ENCODE data around the gene KIF20A. TPM values are rescaled to one million over a fixed set of nuclear protein-coding genes. Genes with fewer than 3 reads are reported as not detected.
"Not testable (repeated sequence)": the region's sequence is repeated elsewhere in the genome, so short reads cannot be mapped to it uniquely, and the experiment has no call there.

Gene KIF20A
- total RNA-seq, 1 donor from 2014 or later = 0.69 TPM

DNA sequence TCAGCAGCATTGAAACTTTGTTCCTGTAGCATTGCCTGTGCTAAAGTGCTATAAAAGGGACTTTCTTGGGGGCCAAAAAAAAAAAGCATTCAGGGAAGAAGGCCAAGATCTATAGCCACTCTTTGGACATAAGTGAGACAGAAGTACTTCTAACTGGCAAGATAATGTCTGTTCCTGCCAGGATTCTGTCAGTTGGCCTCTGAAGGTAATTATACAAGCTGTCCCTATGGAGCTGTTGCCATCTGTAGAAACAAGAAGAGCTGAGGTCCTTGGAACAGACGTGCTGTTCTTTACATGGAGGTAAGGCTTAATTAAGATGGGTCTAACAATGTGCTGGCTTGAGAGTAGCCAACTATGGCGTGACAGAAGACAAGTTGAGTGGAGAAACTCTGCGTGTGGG is 9.7 kb downstream of the KIF20A start:
- no peaks in the 10 kb centered on the region for H3K27me3 ChIP-seq
- H3K4me1 ChIP-seq = no peaks in the 10 kb centered on the region
- no peaks in the 10 kb centered on the region for H3K9me3 ChIP-seq
- H3K27ac ChIP-seq = no peak overlapping the region
- peaks cover 69% of the 10 kb centered on the region for H3K36me3 ChIP-seq
- intact Hi-C loops (cut with DNase I) = no loop called here
- ATAC-seq = no peak
- no peak for DNase-seq
- TF ChIP-seq, protein P1, sequence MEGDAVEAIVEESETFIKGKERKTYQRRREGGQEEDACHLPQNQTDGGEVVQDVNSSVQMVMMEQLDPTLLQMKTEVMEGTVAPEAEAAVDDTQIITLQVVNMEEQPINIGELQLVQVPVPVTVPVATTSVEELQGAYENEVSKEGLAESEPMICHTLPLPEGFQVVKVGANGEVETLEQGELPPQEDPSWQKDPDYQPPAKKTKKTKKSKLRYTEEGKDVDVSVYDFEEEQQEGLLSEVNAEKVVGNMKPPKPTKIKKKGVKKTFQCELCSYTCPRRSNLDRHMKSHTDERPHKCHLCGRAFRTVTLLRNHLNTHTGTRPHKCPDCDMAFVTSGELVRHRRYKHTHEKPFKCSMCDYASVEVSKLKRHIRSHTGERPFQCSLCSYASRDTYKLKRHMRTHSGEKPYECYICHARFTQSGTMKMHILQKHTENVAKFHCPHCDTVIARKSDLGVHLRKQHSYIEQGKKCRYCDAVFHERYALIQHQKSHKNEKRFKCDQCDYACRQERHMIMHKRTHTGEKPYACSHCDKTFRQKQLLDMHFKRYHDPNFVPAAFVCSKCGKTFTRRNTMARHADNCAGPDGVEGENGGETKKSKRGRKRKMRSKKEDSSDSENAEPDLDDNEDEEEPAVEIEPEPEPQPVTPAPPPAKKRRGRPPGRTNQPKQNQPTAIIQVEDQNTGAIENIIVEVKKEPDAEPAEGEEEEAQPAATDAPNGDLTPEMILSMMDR (IDR thresholded peaks at IDR 0.05) = no peak
- no peak overlapping the region for H3K4me3 ChIP-seq

GRCh38 chr5:138192826-138193225 is 13.9 kb downstream of the KIF20A start:
- Histone ChIP-seq H3K36me3 (peaks cover 83% of the 10 kb centered on the region), H3K4me1 (no peaks in the 10 kb centered on the region), H3K27ac (no peak overlapping the region), H3K9me3 (no peaks in the 10 kb centered on the region), H3K27me3 (no peaks in the 10 kb centered on the region), H3K4me3 (no peak overlapping the region)
- DNase-seq = no peak
- TF ChIP-seq, protein P1 (IDR thresholded peaks at IDR 0.05) = no peak
- intact Hi-C loops (cut with DNase I) = no loop called here
- no peak for ATAC-seq

GRCh38 chr5:138193859-138194258 is 14.9 kb downstream of the KIF20A start:
- H3K4me1 ChIP-seq; DNase-seq; H3K4me3 ChIP-seq; H3K9me3 ChIP-seq; intact Hi-C loops (cut with DNase I); H3K27me3 ChIP-seq; ATAC-seq; H3K27ac ChIP-seq: not testable (repeated sequence)
- H3K36me3 ChIP-seq = peaks cover 83% of the 10 kb centered on the region

DNA sequence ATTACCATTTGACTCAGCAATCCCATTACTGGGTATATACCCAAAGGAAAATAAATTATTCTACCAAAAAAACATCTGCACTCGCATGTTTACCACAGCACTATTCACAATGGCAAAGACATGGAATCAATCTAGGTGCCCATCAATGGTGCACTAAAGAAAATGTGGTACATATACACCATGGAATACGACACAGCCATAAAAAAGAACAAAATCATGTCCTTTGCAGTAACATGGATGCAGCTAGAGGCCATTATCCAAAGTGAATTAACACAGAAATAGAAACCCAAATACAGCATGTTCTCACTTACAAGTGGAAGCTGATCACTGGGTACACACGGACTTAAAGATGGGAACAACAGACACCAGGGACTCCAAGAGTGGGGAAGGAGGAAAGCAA is 32.1 kb downstream of the KIF20A start:
- no peak overlapping the region for H3K27ac ChIP-seq
- H3K4me3 ChIP-seq = no peak overlapping the region
- no peaks in the 10 kb centered on the region for H3K9me3 ChIP-seq
- peaks cover 16% of the 10 kb centered on the region for H3K4me1 ChIP-seq
- intact Hi-C loops (cut with DNase I) = no loop called here
- DNase-seq (no peak), ATAC-seq (no peak)
- H3K36me3 ChIP-seq = peaks cover 21% of the 10 kb centered on the region
- TF ChIP-seq, protein P1 (IDR thresholded peaks at IDR 0.05) = no peak
- H3K27me3 ChIP-seq = no peaks in the 10 kb centered on the region

DNA sequence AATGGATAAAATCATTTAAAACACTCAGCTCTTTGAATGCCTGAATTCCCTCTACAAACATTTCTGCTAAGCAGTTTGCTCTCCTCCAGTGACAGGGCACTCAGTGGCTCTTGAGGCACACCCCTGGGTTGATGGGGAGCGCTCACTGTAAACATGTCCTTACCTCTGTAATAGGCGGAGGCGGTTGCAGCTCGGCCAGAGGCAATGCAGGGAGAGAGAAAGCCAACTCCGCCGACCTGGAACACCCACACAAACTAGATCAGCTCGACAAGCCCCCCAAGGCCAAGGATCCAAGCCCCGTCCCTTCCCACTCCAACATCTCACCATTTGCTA is 33.9 kb downstream of the KIF20A start:
- intact Hi-C loops (cut with DNase I) = no loop called here
- Histone ChIP-seq H3K9me3 (no peaks in the 10 kb centered on the region), H3K27me3 (no peaks in the 10 kb centered on the region), H3K27ac (peak overlapping the region; percentile 84), H3K4me3 (peak overlapping the region; percentile 90), H3K4me1 (peaks cover 16% of the 10 kb centered on the region), H3K36me3 (peaks cover 7% of the 10 kb centered on the region)
- DNase-seq (no peak), ATAC-seq (peak; percentile 37)
- TF ChIP-seq, protein P1 (IDR thresholded peaks at IDR 0.05) = no peak

GRCh38 chr5:138213161-138214029 is 34.5 kb downstream of the KIF20A start, which contains the start of gene CDC23:
TSS of gene CDC23 (minus strand) at chr5:138213323. CDS start at chr5:138213312, 11 bp downstream.
- TF ChIP-seq, protein P1 (IDR thresholded peaks at IDR 0.05) = no peak
- Histone ChIP-seq H3K36me3 (peaks cover 4% of the 10 kb centered on the region), H3K27ac (peak within 1 kb of the TSS; percentile 84), H3K4me3 (peak within 1 kb of the TSS; percentile 90), H3K27me3 (no peaks in the 10 kb centered on the region), H3K9me3 (no peaks in the 10 kb centered on the region), H3K4me1 (peaks cover 16% of the 10 kb centered on the region)
- ATAC-seq (peak; percentile 99), DNase-seq (peak; percentile 91)
- intact Hi-C loops (cut with DNase I) = no loop called here
